Hair follicle dermal papilla cell (primary cell): ENCODE results near the gene NOTCH4. TPM values are rescaled to one million over a fixed set of nuclear protein-coding genes. Genes with fewer than 3 reads are reported as not detected.

Source experiments
- small RNA-seq: library from RNA; depleted of rRNA; stranded (forward); fragments of <200 nt; gene quantifications from one replicate; pipeline ENCODE3, GENCODE V24; 2012
- total RNA-seq: library from RNA; depleted of rRNA; stranded (reverse); fragments of >200 nt; gene quantifications from 2 replicates; pipeline ENCODE4 v1.2.3, GENCODE V29; 2012

Gene NOTCH4
- 0.12 and 0.49 TPM in 2 replicates for total RNA-seq

DNA sequence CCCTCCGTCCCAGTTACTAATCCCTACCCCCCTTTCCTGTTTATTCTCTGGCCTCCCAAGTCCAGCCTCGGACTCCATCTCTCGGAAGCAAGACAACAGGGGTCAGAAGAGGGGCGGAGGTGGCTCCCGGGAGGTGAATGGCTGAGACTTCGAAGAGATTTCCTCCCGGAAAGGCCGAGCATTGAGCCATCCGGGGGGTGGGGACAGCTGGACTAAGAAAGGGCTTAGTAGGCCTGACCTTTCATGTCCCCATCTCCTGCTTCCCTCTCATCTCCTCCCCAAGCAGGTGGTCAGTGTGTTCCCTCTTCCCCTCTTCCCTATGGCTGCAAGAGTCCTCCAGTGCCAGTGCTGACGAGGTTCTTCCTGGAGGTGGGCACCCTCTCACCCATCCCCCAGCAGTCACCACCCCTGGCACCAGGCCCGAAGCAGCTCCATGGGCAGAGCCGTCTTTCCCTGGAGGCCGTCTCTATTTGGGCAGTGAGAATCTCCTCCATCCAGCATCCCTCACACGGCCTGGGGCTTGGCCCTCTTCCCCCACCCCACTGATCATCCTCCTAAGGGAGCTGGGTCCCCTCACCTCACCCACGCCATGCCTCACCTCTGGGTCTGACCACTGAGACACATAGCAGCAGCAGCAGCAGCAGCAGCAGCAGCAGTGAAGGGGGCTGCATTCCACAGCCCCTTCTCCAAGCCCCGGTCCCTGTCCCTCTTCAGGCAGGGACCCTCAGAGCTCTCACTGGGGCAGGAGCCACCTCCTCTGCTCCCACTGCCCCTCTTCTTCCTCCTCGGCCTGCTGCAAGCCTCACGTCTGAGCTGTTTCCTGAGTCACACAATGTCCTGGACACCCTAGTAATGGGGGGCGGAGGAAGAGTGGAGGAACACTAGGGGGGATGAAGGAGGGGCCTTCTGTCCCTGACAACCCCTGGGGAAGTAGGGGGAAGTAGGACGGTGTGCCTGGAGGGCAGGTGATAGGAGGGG lies at the start of gene NOTCH4:
NOTCH4 (minus strand) TSS at position 810 of the 978 bp plus-strand sequence; CDS start at position 671, 139 bp downstream.

DNA sequence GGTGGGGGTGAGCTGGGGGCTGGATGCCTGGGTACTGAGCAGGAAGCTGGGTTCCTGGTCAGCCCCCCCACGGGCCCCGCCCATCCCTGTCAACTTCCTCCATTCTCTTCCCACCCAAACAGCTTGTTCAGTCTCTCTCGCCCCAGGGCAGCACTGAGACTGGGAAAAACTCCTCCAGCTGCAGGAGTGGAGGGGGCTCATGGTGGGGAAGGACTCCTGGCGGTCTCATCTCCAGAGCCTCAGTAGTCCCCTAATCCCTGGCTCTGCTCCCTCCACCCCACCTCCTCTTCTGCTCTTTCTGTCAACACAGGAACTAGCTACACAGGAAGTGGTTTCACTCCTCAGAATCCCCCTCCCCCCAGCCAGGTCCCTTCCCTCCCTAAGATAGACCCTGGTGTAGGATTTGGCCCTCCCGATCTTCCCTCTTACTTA lies 31.2 kb downstream of the NOTCH4 start, which contains the start of gene GPSM3:
GPSM3 (minus strand) TSS at position 36 of the 432 bp plus-strand sequence. CDS start 130 bp downstream, outside the sequence.

DNA sequence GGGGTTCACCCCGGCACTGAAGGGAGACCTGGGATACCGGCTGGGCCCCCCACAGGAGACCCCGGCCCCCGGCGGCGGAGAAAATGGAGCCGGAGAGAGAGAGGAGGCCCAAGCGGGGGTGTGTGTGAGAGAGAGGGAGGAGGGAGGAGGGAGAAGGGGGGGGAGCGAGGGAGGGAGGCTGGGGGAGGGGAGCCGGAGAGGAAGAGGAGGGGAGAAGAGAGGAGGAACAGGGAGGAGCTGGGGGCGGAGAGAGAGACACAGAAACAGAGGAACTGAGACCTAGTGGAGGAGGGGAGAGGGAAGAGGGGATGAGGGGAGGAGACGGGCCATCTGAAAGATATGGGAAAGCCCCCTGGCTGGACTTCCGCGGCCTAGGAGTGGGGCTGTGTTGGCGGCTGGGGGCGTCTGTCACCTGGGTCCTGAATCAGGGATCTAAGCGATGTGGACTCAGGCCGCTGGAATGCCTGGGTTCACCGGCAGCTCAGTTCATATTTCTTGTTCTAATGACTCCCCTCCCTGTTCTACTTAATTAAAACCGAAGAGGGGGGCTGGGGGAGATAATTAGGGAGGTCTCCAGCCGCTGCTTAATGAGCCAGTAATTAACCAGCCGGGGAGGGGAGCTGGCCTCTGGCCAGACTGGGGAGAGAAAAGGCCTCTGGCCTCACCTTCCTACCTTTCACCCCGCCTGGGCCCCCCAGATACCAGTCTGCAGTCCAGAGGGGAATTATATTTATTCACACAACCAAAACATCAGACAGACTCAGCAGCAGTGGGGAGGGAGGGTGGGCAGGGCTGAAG lies 33.6 kb downstream of the NOTCH4 start, which contains the start of gene PBX2:
PBX2 (minus strand) TSS at position 149 of the 798 bp plus-strand sequence. CDS start 287 bp downstream, outside the sequence.

DNA sequence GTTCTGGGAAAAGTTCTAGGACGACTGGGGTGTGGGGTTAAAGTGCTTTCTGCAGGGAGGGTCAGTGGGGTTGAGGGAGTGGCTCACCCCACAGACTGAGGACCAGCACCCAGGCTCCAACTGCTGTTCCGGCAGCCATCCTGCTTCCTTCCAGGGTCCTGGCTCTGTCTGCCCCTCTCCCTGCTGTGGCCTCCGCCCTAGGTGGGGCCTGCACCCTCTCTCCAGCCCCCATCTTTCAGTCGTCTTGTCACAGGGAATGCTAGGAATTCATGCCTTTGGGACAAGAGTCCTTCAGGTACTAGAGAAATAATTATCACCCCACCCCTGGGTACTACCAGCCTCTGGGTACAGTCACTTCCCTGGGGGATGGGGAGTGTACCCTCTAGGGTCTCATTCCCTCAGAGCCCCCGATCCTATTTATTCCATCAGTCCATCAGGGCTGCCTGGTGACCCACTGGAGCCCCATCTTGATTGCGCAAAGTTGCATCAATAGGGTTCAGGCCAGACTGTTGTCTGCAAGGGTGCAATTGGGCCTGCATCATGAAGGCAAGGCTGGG lies 39.7 kb downstream of the NOTCH4 start, which contains the start of gene AGER:
AGER (minus strand) TSS at position 170 of the 557 bp plus-strand sequence; CDS start at position 139, 31 bp downstream.

DNA sequence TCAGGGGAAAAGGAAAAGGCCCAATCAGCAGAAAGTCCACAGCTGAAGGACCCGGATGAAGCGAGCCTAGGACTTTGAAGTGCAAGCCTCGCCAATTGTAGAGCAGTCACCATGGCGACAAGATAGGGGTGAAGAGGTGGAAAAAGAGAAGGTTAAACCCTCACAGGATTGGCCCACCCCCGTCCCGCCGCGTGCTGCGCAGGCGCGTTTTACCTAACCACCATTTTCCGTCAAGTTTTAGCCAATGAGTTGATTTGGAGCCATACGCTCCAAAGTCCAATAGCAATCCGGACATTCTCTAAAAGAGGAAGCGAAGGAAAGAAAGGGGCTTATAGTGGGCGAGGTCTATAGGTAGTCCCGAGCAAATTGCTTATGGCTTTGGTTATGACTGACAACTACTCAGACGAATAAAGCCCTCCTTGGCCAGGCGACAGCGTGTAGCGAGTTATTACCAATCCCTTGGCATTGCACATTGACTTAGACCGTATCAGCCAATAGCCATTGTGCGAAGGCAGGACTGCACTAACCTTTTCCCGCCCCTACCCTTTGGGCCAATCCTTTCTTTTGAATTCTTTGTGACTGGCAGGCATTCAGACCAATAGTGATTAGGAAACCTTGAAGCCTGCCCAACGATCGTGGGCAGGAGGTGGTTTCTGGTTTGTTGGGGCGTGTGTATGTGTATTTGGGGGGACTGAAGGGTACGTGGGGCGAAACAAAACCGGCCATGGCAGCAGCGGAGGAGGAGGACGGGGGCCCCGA lies 45.9 kb downstream of the NOTCH4 start, which contains the start of gene RNF5:
RNF5 (plus strand) TSS at position 618 of the 759 bp plus-strand sequence; CDS start at position 725, 107 bp downstream.

DNA sequence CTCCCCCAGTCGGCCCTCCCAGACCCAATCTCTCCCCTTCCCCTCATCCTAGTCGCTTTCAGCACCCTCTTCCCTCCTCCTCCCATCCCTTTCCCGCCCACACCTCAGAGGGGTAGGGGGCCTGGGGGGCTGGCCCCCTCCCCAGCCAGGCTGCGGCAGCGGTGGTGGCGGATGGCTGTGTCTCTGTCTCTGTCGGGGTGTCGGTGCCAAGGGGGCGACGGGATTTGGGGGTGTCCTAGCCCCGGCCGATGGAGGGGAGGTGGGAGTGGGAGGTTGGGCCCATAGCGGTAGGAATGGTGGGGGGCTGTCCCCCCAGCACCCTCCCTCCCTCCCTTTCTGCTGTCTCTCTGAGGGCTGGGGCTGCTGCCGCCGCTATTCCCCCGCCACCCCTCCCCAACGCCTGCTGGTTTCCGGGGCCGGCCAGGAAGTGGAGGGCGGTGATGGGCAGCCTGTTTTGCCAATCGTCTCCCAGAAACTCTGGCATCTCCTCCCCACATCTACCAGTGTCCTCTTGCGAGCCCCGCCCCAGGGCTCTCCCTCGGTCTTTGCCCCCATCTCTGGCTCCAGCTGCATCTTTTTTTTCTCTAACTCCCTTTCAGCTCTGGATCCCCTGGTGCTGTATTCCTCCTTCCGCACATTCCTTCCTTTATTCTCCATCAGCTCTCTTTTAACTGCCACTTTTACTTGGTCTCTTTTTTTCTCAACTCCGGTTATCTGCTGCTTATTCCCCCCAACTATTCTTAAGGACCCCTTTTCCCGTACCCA lies 48.0 kb downstream of the NOTCH4 start, which contains the start of gene AGPAT1:
AGPAT1 (minus strand) TSS at position 374 of the 765 bp plus-strand sequence. CDS start 4,588 bp downstream, outside the sequence.

DNA sequence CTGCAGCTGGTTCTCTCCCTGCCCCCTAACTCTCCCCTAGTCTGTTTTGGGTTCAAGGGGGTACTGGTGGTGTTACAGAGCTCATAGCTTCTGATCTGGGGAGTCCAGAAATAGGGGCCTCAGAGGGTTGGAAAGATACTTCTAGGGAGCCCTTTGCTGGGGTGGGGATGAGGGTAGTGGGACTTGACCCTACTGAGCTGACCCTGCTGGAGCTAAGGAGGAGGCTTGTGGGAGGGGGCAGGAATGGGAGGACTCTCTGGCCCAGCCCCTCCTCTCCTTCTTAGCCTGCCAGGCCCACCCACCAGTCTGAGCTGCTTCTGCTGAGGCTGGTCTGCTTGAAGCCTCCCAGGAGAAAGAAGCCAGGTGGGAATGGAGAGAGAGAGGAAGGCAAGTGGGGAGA lies 59.6 kb downstream of the NOTCH4 start, which contains the start of gene EGFL8:
EGFL8 (plus strand) TSS at position 301 of the 400 bp plus-strand sequence. CDS start 1,571 bp downstream, outside the sequence.

DNA sequence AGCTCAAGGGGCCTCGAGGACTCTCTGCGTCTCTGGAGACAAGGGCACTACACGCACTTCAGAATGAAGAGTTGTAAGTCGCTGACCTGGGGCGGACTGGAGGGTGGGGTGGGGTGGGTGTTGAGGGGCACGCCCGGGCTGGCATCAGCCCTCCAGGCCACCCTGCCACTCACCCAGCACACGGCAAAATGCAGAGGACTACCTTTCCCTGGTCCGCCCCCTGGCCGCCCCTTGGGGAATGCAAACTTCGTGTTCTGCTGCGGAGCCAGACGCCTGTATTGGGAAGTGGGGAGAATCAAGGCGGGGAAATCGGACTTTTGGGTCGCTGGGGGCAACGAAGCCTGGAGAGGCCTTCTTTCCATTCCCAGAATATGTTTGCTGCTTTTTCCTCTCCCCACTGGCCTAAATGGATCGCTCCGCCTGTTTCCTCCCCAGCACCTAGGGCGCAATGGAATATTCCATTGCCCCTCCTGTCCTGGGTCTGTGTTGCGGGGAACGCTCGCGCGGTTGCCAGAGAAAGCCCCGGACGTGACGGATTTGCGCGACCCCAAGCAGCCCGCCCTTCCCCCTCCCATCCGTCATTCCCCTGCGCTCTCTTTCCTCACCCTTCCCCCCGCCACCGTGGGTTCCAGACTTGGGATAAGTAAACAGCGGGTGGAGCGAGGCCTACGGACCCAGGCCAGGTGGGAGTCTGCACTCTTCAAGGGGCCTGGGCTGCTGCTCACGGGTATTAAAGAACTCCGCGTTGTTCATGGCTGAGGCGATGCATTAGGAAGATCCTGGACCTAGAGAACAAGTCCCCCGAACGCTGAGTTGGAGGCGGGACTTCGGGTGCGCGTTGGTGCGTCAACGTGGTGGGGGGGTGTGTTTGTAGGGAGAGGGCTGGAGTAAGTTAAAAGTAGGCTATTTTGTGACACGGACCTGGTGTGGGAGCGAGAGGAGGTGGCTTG lies 70.0 kb downstream of the NOTCH4 start, which contains the start of gene PPT2:
PPT2 (plus strand) TSS at position 578 of the 950 bp plus-strand sequence. CDS start 454 bp downstream, outside the sequence.

DNA sequence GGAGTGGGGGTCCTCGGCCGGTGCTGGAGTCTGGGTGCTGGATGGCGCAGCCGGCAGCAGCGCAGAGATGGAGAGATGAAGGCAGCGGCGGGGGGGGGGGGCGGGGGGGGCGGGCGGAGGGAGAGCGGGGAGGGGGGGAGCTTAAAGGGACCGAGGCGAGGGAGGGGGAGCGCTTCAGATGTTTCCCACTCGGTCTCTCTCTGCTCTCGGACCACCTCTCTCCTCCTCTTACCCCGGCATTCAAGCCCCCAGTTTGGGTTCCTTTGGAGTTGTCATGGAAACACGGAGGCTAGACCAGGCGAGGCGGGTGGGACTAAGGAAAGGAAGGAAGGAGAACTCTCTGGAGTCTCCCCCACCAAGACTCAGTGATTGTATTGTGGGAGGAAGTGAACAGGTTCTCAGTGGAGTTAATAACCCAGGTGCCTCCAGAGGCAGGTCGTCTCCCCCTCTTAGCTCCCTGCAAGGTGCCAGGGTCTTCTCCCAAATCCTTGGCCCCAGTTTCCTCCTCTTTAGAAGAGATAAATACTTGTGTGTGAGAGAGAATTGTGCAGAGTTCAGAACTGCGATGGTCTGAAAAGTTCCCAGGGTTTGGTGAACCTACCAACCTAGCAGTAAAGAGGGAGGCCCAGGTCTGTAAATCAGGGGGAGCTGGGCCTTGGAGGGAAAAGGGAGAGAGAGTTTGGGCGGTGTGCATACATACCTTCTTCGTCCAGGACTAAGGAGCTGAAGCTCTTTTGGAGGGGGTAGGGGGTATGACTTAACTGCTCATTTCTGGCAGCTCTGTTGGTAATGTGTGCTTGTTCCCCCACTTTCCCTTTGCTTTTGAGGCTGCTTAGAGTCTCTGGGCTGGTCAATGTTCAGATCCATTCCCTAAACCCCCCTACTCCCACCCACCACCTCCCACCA lies 71.8 kb downstream of the NOTCH4 start, which contains the start of gene PRRT1:
PRRT1 (minus strand) TSS at position 77 of the 906 bp plus-strand sequence. CDS start 112 bp downstream, outside the sequence.

Small RNA genes within 50 kb of the gene (small RNA-seq; reads per million reads assigned to genes)
- gene AL662884.1 (not detected), gene MIR6833 (not detected)

Other genes starting within 250 kb of the NOTCH4 start
- gene C4A, start 242.0 kb downstream of the NOTCH4 start, total RNA-seq: 4.9 and 6.8 TPM in 2 replicates
- 2.1 and 2.8 TPM in 2 replicates for gene C4B, start 209.3 kb downstream of the NOTCH4 start, total RNA-seq
- 0.12 TPM in 1 of 2 replicates, not detected in the other for gene CYP21A2, start 185.7 kb downstream of the NOTCH4 start, total RNA-seq
- gene TNXB, start 114.7 kb downstream of the NOTCH4 start, total RNA-seq: 4.1 and 7.4 TPM in 2 replicates
- gene ATF6B, start 95.8 kb downstream of the NOTCH4 start, total RNA-seq: 19.3 and 30.8 TPM in 2 replicates
- gene FKBPL, start 93.8 kb downstream of the NOTCH4 start, total RNA-seq: 5.5 TPM in 2 replicates
- 0.16 TPM in 1 of 2 replicates, not detected in the other for gene PRRT1, start 72.1 kb downstream of the NOTCH4 start, total RNA-seq
- gene PPT2, start 69.9 kb downstream of the NOTCH4 start, total RNA-seq: 9.9 and 11.5 TPM in 2 replicates
- gene EGFL8, start 59.5 kb downstream of the NOTCH4 start, total RNA-seq: 0.97 and 1.9 TPM in 2 replicates
- 28.1 and 37.0 TPM in 2 replicates for gene AGPAT1, start 48.0 kb downstream of the NOTCH4 start, total RNA-seq
- gene RNF5, start 45.7 kb downstream of the NOTCH4 start, total RNA-seq: 24.7 and 44.4 TPM in 2 replicates
- 0.16 TPM in 1 of 2 replicates, not detected in the other for gene AGER, start 39.8 kb downstream of the NOTCH4 start, total RNA-seq
- gene PBX2, start 33.9 kb downstream of the NOTCH4 start, total RNA-seq: 28.9 and 34.7 TPM in 2 replicates
- gene GPSM3, start 31.4 kb downstream of the NOTCH4 start, total RNA-seq: 3.1 and 4.7 TPM in 2 replicates
- not detected in 2 replicates for gene TSBP1, start 147.8 kb upstream of the NOTCH4 start, total RNA-seq
- gene BTNL2, start 183.1 kb upstream of the NOTCH4 start, total RNA-seq: not detected in 2 replicates
- 0.85 and 7.0 TPM in 2 replicates for gene HLA-DRA, start 215.8 kb upstream of the NOTCH4 start, total RNA-seq